SK-N-SH (cell line): ENCODE measurements around the gene C1orf216. TPM values are rescaled to one million over a fixed set of nuclear protein-coding genes. Genes with fewer than 3 reads are reported as not detected.

Source experiments
- CTCF ChIA-PET: fragments of 300-600, 350-600 bp; formaldehyde crosslinking; extraction: SDS; loops from one replicate; lab custom pipeline; 2021; lab: Yijun Ruan, JAX
- POLR2A ChIA-PET: fragments of 350-600 bp; sonication (Branson Sonifier 250); formaldehyde crosslinking; extraction: SDS; loops from one replicate; lab custom pipeline; 2020; ENCODE audit warnings: antibody characterized with exemption, inconsistent platforms; lab: Yijun Ruan, JAX
- DNase-seq: peaks from one replicate; pipeline ENCODE4 v3.0.0; 2012
- H2AFZ ChIP-seq: fragments of 200-600 bp; sonication (generic); 2 replicates; pipeline ENCODE4 v1.8.1; 2016; ENCODE audit warnings: antibody characterized with exemption, mild to moderate bottlenecking, low read depth
- H3F3A ChIP-seq: fragments of 200-600 bp; sonication (generic); replicated peaks from 2 replicates; pipeline ENCODE3; 2016; ENCODE audit warnings: antibody characterized with exemption, mild to moderate bottlenecking; ENCODE audit not compliant: insufficient read depth
- H3K27ac ChIP-seq, 2 experiments: fragments of 200-500 bp in 1 of 2; fragments of 200-600 bp in 1 of 2; sonication (Bioruptor generic) in 1 of 2; sonication (generic), shearing (Covaris generic) in 1 of 2; 2 replicates each; pipeline versions ENCODE4 v1.5.1 to v1.6.1; 2014 to 2016; ENCODE audit warnings: low read depth in 2 of 2, inconsistent platforms in 1 of 2, low read length in 1 of 2, mild to moderate bottlenecking in 1 of 2, mixed read lengths in 1 of 2
- H3K27me3 ChIP-seq: fragments of 200-600 bp; sonication (generic), shearing (Covaris generic); 2 replicates; pipeline ENCODE4 v1.6.1; 2016; ENCODE audit warnings: mixed run types; ENCODE audit not compliant: insufficient read depth
- H3K36me3 ChIP-seq, 2 experiments: fragments of 200-500 bp in 1 of 2; fragments of 200-600 bp in 1 of 2; sonication (Bioruptor generic) in 1 of 2; sonication (generic) in 1 of 2; replicated peaks in 1 of 2; 2 replicates each; pipeline versions ENCODE3 to v1.5.1; 2014 to 2016; ENCODE audit warnings: low read length in 1 of 2, mild to moderate bottlenecking in 1 of 2; ENCODE audit not compliant: insufficient read depth in 2 of 2, control insufficient read depth in 1 of 2
- H3K4me1 ChIP-seq, 2 experiments: fragments of 200-500 bp in 1 of 2; fragments of 200-600 bp in 1 of 2; sonication (Bioruptor generic) in 1 of 2; sonication (generic), shearing (Covaris generic) in 1 of 2; 2 replicates each; pipeline versions ENCODE4 v1.5.1 to v1.6.1; 2014 to 2016; ENCODE audit warnings: low read depth in 1 of 2, low read length in 1 of 2, mixed run types in 1 of 2; ENCODE audit not compliant: insufficient read depth in 2 of 2, control insufficient read depth in 1 of 2
- H3K4me2 ChIP-seq: fragments of 200-600 bp; sonication (generic), shearing (Covaris generic); 2 replicates; pipeline ENCODE4 v1.6.1; 2017; ENCODE audit warnings: mixed run types
- H3K4me3 ChIP-seq, 2 experiments: fragments of 200-500 bp in 1 of 2; fragments of 200-600 bp in 1 of 2; sonication (Bioruptor generic) in 1 of 2; sonication (generic), shearing (Covaris generic) in 1 of 2; 2 replicates each; pipeline versions ENCODE4 v1.5.1 to v1.8.1; 2014 to 2016; ENCODE audit warnings: low read depth in 2 of 2, inconsistent platforms in 1 of 2, low read length in 1 of 2, mild to moderate bottlenecking in 1 of 2, mixed read lengths in 1 of 2, moderate library complexity in 1 of 2
- H3K79me2 ChIP-seq: fragments of 200-600 bp; sonication (generic); 2 replicates; pipeline ENCODE4 v1.8.1; 2017; ENCODE audit warnings: mild to moderate bottlenecking; ENCODE audit not compliant: insufficient read depth
- H3K9ac ChIP-seq: fragments of 200-600 bp; sonication (generic); 2 replicates; pipeline ENCODE4 v1.6.1; 2017; ENCODE audit warnings: mixed run types
- H3K9me2 ChIP-seq: fragments of 200-600 bp; sonication (generic); 2 replicates; pipeline ENCODE4 v1.6.1; 2017; ENCODE audit warnings: mixed run types
- H3K9me3 ChIP-seq: fragments of 200-600 bp; sonication (generic); 2 replicates; pipeline ENCODE4 v1.6.1; 2017; ENCODE audit warnings: mixed run types, mild to moderate bottlenecking, moderate library complexity
- H4K20me1 ChIP-seq: fragments of 200-600 bp; sonication (generic); 2 replicates; pipeline ENCODE4 v1.6.1; 2017; ENCODE audit warnings: mild to moderate bottlenecking, mixed run types; ENCODE audit not compliant: insufficient read depth
- ELF1 ChIP-seq: IDR thresholded peaks from 2 replicates; pipeline ENCODE4 v1.4.0; 2012
- FOSL2 ChIP-seq: IDR thresholded peaks from 2 replicates; pipeline ENCODE4 v1.4.0; 2012; ENCODE audit warnings: low read depth, mild to moderate bottlenecking, moderate library complexity, borderline replicate concordance
- FOXM1 ChIP-seq: IDR thresholded peaks from 2 replicates; pipeline ENCODE4 v1.4.0; 2012; ENCODE audit warnings: low read depth, mild to moderate bottlenecking
- GABPA ChIP-seq: IDR thresholded peaks from 2 replicates; pipeline ENCODE4 v1.4.0; 2012; ENCODE audit warnings: low read depth, mild to moderate bottlenecking
- GATA2 ChIP-seq: sonication (generic); formaldehyde crosslinking; IDR thresholded peaks from 2 replicates; pipeline ENCODE4 v1.5.0; 2020; ENCODE audit warnings: mild to moderate bottlenecking, missing genetic modification reagents
- MXI1 ChIP-seq: IDR thresholded peaks from 2 replicates; pipeline ENCODE4 v1.6.1; 2012; ENCODE audit warnings: mild to moderate bottlenecking, low read depth, low read length, improper control_type of control experiment
- NFIC ChIP-seq: IDR thresholded peaks from 2 replicates; pipeline ENCODE4 v1.4.0; 2012; ENCODE audit warnings: borderline replicate concordance
- NRF1 ChIP-seq: IDR thresholded peaks from 2 replicates; pipeline ENCODE4 v1.6.1; 2012; ENCODE audit warnings: low read depth, mild to moderate bottlenecking, low read length
- SMC3 ChIP-seq: IDR thresholded peaks from 2 replicates; pipeline ENCODE4 v1.6.1; 2012; ENCODE audit warnings: low read depth, low read length, improper control_type of control experiment
- TEAD4 ChIP-seq: IDR thresholded peaks from 2 replicates; pipeline ENCODE4 v1.4.0; 2012; ENCODE audit warnings: mild to moderate bottlenecking, borderline replicate concordance; ENCODE audit not compliant: insufficient read depth
- WGBS: methylation state at CpG from one replicate; pipeline ENCODE4 v1.1.6; 2017; ENCODE audit warnings: low lambda C conversion rate; 5-methylcytosine and 5-hydroxymethylcytosine counted together
- polyA plus RNA-seq, 3 experiments: library from polyadenylated mRNA; depleted of rRNA; stranded (reverse); fragments of >200 nt; gene quantifications; 2 replicates each; pipeline ENCODE4 v1.2.3, GENCODE V29; 2012
- TF ChIP-seq, protein P1 (sequence below): fragments of 200-600 bp; sonication (generic); IDR thresholded peaks from 2 replicates; pipeline ENCODE4 v1.6.1; 2017; ENCODE audit warnings: antibody characterized with exemption, mild to moderate bottlenecking, moderate library complexity
- TF ChIP-seq, protein P2 (sequence below): IDR thresholded peaks from 2 replicates; pipeline ENCODE4 v1.4.0; 2012; ENCODE audit warnings: low read depth
- TF ChIP-seq, protein P3 (sequence below): IDR thresholded peaks from 2 replicates; pipeline ENCODE4 v1.4.0; 2012; ENCODE audit warnings: low read depth, borderline replicate concordance

C1orf216 gene
- polyA plus RNA-seq, 1 of the 3 experiments (the other 2 are of a cell fraction), result 20.0 TPM

DNA sequence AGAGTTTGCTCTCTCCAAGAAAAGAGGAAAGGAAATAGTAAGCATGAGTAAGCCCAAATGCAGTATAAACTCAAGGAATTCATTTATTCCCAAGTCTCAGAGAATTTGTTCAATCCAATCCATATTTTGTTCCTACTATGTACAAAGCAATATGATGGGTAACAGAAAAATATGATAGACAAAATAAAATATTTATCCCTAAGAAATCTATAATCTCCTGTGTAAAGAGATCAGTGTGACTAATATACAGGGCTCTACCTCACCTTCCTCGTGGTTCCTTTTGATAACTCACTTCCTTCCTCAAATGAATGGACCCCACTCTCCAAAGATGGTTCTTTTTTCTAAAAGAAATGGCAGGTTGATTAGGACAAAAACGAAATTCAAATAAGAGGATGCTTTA, 43.5 kb upstream of the C1orf216 start:
- Histone ChIP-seq H3F3A (peaks cover 6% of the 10 kb centered on the region), H3K4me1 (peaks cover 0 to 7% of the 10 kb centered on the region in 2 experiments; a peak in 1 of 4 replicates), H4K20me1 (no peaks in the 10 kb centered on the region), H3K4me3 (no peak overlapping the region), H3K27ac (no peak overlapping the region), H3K9me3 (no peaks in the 10 kb centered on the region), H3K79me2 (peaks cover 40% of the 10 kb centered on the region), H2AFZ (no peak overlapping the region; the same call in 1 of the 2 replicates), H3K9me2 (no peaks in the 10 kb centered on the region), H3K36me3 (peaks cover 22 to 23% of the 10 kb centered on the region in 2 experiments), H3K27me3 (no peaks in the 10 kb centered on the region), H3K9ac (no peak overlapping the region), H3K4me2 (no peak overlapping the region)
- no peak for TF ChIP-seq GABPA
- TF ChIP-seq, protein P1, sequence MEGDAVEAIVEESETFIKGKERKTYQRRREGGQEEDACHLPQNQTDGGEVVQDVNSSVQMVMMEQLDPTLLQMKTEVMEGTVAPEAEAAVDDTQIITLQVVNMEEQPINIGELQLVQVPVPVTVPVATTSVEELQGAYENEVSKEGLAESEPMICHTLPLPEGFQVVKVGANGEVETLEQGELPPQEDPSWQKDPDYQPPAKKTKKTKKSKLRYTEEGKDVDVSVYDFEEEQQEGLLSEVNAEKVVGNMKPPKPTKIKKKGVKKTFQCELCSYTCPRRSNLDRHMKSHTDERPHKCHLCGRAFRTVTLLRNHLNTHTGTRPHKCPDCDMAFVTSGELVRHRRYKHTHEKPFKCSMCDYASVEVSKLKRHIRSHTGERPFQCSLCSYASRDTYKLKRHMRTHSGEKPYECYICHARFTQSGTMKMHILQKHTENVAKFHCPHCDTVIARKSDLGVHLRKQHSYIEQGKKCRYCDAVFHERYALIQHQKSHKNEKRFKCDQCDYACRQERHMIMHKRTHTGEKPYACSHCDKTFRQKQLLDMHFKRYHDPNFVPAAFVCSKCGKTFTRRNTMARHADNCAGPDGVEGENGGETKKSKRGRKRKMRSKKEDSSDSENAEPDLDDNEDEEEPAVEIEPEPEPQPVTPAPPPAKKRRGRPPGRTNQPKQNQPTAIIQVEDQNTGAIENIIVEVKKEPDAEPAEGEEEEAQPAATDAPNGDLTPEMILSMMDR, result no peak
- TF ChIP-seq FOXM1, result no peak
- no peak for TF ChIP-seq MXI1
- TF ChIP-seq, protein P2, sequence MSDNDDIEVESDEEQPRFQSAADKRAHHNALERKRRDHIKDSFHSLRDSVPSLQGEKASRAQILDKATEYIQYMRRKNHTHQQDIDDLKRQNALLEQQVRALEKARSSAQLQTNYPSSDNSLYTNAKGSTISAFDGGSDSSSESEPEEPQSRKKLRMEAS, result no peak
- no peak for TF ChIP-seq GATA2 (CRISPR knock-in tag)
- TF ChIP-seq TEAD4, result no peak
- TF ChIP-seq ELF1, result no peak
- TF ChIP-seq, protein P3, sequence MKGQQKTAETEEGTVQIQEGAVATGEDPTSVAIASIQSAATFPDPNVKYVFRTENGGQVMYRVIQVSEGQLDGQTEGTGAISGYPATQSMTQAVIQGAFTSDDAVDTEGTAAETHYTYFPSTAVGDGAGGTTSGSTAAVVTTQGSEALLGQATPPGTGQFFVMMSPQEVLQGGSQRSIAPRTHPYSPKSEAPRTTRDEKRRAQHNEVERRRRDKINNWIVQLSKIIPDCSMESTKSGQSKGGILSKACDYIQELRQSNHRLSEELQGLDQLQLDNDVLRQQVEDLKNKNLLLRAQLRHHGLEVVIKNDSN, result no peak
- TF ChIP-seq SMC3, result no peak
- no peak for TF ChIP-seq NFIC
- WGBS, result 76% methylated on average over 2 of the region's 2 CpGs
- no peak for DNase-seq
- CTCF ChIA-PET, result interaction anchor here (2.5 kb wide), 1 partner anchor 193 kb away, joined by 5 read pairs; no protein-coding TSS in a partner anchor
- POLR2A ChIA-PET, result no interaction called here

DNA sequence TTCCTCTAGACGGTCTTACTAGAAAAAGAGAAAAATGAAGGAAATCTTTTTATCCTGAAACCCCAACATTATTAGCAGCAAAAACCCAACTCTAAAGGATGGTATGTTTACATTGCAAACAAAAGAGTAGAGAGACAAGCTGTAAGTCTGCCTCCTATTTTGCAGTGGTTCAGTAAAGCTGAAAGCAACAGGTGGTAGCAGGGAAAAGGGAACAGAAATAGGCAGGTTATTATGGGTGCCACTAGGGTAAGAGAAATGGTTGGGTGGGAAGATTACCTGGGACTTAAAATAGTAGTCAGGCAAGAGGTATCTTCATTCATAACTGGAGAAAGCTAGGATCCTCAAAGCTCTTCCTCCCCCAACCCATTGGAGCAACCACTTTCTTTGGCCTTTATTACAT, 37.4 kb upstream of the C1orf216 start:
- no peaks in the 10 kb centered on the region for H4K20me1 ChIP-seq
- H3K9me3 ChIP-seq, result no peaks in the 10 kb centered on the region
- H3K79me2 ChIP-seq, result peaks cover 4% of the 10 kb centered on the region
- DNase-seq, result no peak
- ChIA-PET POLR2A (interaction anchor here (2.1 kb wide), 1 partner anchor 13 kb away, joined by 7 read pairs; the partner anchor contains the start of gene CLSPN), CTCF (interaction anchor here (0.6 to 4.0 kb wide), 6 partner anchors 12 to 530 kb away, joined by 4 to 16 read pairs (median 6); partner anchors contain the start of gene CLSPN)
- no peak overlapping the region for H3K4me2 ChIP-seq
- H3K9me2 ChIP-seq, result no peaks in the 10 kb centered on the region
- no peaks in the 10 kb centered on the region for H3F3A ChIP-seq
- no peak overlapping the region for H3K27ac ChIP-seq
- H3K36me3 ChIP-seq, result peaks cover 14 to 19% of the 10 kb centered on the region in 2 experiments
- no peaks in the 10 kb centered on the region for H3K27me3 ChIP-seq
- no peak overlapping the region for H3K4me3 ChIP-seq
- 100% methylated on average over 1 of the region's 1 CpG for WGBS
- H3K4me1 ChIP-seq, result no peaks in the 10 kb centered on the region
- TF ChIP-seq FOSL2 (no peak), NRF1 (no peak)
- TF ChIP-seq, protein P2, result no peak
- no peak overlapping the region for H3K9ac ChIP-seq
- H2AFZ ChIP-seq, result no peak overlapping the region
